ENCODE results near the gene RIMKLB.

DNA sequence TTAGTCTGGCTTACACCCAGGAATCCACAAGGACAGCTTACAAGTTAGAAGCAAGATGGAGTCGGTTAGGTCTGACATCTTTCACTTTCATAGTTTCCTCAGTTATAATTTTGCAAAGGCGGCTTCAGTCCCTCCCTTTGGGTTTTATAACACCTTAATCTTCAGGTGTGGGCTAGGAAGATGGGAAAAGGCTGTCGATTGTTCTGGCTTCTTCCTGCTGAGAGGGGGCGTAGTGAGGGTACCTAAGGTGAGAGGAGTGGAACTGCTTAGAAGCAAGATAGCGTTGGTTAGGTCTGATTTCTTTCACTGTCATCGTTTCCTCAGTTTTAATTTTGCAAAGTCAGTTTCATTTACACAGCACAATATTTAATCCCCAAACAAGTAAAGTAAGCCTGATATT lies 134.7 kb downstream of the RIMKLB start:
- TF ChIP-seq MAX (IDR thresholded peaks at IDR 0.05; ENCODE audit: low read depth) (no peak), YY1 (IDR thresholded peaks at IDR 0.05; ENCODE audit: low read depth) (no peak), FOXM1 (IDR thresholded peaks at IDR 0.05; ENCODE audit: low read depth) (no peak), EZH2phosphoT487 (IDR thresholded peaks at IDR 0.05; ENCODE audit: borderline replicate concordance, low read depth) (no peak), POLR2AphosphoS5 (IDR thresholded peaks at IDR 0.05; ENCODE audit: low read depth, low read length) (no peak), TEAD4 (IDR thresholded peaks at IDR 0.05; ENCODE audit: borderline replicate concordance, insufficient read depth) (no peak), RCOR1 (IDR thresholded peaks at IDR 0.05; ENCODE audit: low read length) (no peak)
- TF ChIP-seq, protein P1, sequence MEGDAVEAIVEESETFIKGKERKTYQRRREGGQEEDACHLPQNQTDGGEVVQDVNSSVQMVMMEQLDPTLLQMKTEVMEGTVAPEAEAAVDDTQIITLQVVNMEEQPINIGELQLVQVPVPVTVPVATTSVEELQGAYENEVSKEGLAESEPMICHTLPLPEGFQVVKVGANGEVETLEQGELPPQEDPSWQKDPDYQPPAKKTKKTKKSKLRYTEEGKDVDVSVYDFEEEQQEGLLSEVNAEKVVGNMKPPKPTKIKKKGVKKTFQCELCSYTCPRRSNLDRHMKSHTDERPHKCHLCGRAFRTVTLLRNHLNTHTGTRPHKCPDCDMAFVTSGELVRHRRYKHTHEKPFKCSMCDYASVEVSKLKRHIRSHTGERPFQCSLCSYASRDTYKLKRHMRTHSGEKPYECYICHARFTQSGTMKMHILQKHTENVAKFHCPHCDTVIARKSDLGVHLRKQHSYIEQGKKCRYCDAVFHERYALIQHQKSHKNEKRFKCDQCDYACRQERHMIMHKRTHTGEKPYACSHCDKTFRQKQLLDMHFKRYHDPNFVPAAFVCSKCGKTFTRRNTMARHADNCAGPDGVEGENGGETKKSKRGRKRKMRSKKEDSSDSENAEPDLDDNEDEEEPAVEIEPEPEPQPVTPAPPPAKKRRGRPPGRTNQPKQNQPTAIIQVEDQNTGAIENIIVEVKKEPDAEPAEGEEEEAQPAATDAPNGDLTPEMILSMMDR (IDR thresholded peaks at IDR 0.05): no peak
